GM12878 (cell line): ENCODE data around the gene GALR1. TPM values are rescaled to one million over a fixed set of nuclear protein-coding genes. Genes with fewer than 3 reads are reported as not detected.

Experiments used
- ATAC-seq: fragments of 200-7000 bp; cut with Tn5 transposase; 3 replicates; pipeline ENCODE4 v1.9.1; 2020; ENCODE audit warnings: mild to moderate bottlenecking, moderate library complexity
- BruUV-seq: library from RNA; stranded (reverse); fragments of 400-500 nt; replicated peaks from 2 replicates; lab custom pipeline; 2021; lab: Mats Ljungman, UMichigan
- CTCF ChIA-PET: fragments of 300-600 bp; sonication (Branson Sonifier 250); formaldehyde crosslinking; extraction: SDS; loops from one replicate; lab custom pipeline; 2021; ENCODE audit warnings: inconsistent platforms; lab: Yijun Ruan, JAX
- POLR2A ChIA-PET: fragments of 350-600 bp; formaldehyde crosslinking; extraction: SDS; loops from one replicate; lab custom pipeline; 2021; ENCODE audit warnings: inconsistent platforms; lab: Charles Lee
- RAD21 ChIA-PET: fragments of 300-600 bp; sonication (Branson Sonifier 250); formaldehyde crosslinking; loops from one replicate; lab custom pipeline; 2023; ENCODE audit warnings: antibody characterized with exemption; ENCODE audit not compliant: unreplicated experiment; lab: Charles Lee
- SMC1A ChIA-PET: fragments of 300-600 bp; sonication (Branson Sonifier 250); formaldehyde crosslinking; loops from one replicate; lab custom pipeline; 2023; ENCODE audit not compliant: unreplicated experiment, uncharacterized antibody; lab: Charles Lee
- DNase-seq: peaks from one replicate; pipeline ENCODE4 v3.0.0-alpha.2; 2011; ENCODE audit warnings: low read depth, low spot score
- FAIRE-seq: peaks from 3 replicates; lab custom pipeline; 2011; peaks lifted over from hg19 to GRCh38; lab: Jason Lieb, UNC
- H2AFZ ChIP-seq: 2 replicates; pipeline ENCODE4 v1.6.0; 2011; ENCODE audit warnings: low read depth, low read length, control low read depth; ENCODE audit not compliant: control insufficient read depth
- H3K27ac ChIP-seq: 2 replicates; pipeline ENCODE4 v1.5.1; 2011; ENCODE audit warnings: control low read depth; ENCODE audit not compliant: control insufficient read depth, insufficient read depth
- H3K27me3 ChIP-seq, 2 experiments: replicated peaks in 1 of 2; 2 replicates each; pipeline versions ENCODE4 v1.6.0 to v1.6.1; 2011; ENCODE audit warnings: low read length in 1 of 2; ENCODE audit not compliant: control insufficient read depth in 2 of 2, insufficient read depth in 2 of 2
- H3K36me3 ChIP-seq, 2 experiments: 2 replicates each; pipeline ENCODE4 v1.5.1; 2011; ENCODE audit warnings: low read length in 1 of 2; ENCODE audit not compliant: control insufficient read depth in 2 of 2, insufficient read depth in 2 of 2
- H3K4me1 ChIP-seq: 2 replicates; pipeline ENCODE4 v1.6.1; 2011; ENCODE audit warnings: mild to moderate bottlenecking, low read length, moderate library complexity, mixed read lengths; ENCODE audit not compliant: control insufficient read depth, insufficient read depth
- H3K4me2 ChIP-seq: 2 replicates; pipeline ENCODE4 v1.6.0; 2011; ENCODE audit warnings: control low read depth; ENCODE audit not compliant: control insufficient read depth, insufficient read depth
- H3K4me3 ChIP-seq: fragments of 200-600 bp; sonication (generic); 2 replicates; pipeline ENCODE4 v1.5.1; 2016
- H3K79me2 ChIP-seq: 2 replicates; pipeline ENCODE4 v1.6.0; 2011; ENCODE audit warnings: low read length; ENCODE audit not compliant: control insufficient read depth, insufficient read depth
- H3K9ac ChIP-seq: 2 replicates; pipeline ENCODE4 v1.8.0; 2011; ENCODE audit warnings: low read length, control low read depth, mixed read lengths; ENCODE audit not compliant: control insufficient read depth, insufficient read depth
- H3K9me3 ChIP-seq: replicated peaks from 3 replicates; pipeline ENCODE4 v1.5.1; 2011; ENCODE audit warnings: mild to moderate bottlenecking, low read length; ENCODE audit not compliant: control insufficient read depth, insufficient read depth
- H4K20me1 ChIP-seq: 2 replicates; pipeline ENCODE4 v1.6.0; 2011; ENCODE audit not compliant: control insufficient read depth, insufficient read depth
- ETV6 ChIP-seq, 2 experiments: fragments of 450-650 bp in 1 of 2; IDR thresholded peaks in 1 of 2; conservative IDR thresholded peaks in 1 of 2; 2 replicates each; pipeline ENCODE4 v1.6.1; 2014; ENCODE audit warnings: antibody characterized with exemption in 1 of 2, borderline replicate concordance in 1 of 2, low read depth in 1 of 2, mild to moderate bottlenecking in 1 of 2, moderate library complexity in 1 of 2
- HDAC2 ChIP-seq: fragments of 200-600 bp; sonication (generic); IDR thresholded peaks from 2 replicates; pipeline ENCODE4 v1.6.1; 2017
- NFYA ChIP-seq: IDR thresholded peaks from 2 replicates; pipeline ENCODE4 v1.6.1; 2011; ENCODE audit warnings: low read depth, mild to moderate bottlenecking, low read length, improper control_type of control experiment, borderline replicate concordance
- POLR2AphosphoS5 ChIP-seq: IDR thresholded peaks from 2 replicates; pipeline ENCODE4 v1.6.1; 2011; ENCODE audit warnings: mild to moderate bottlenecking, low read length, inconsistent platforms
- RUNX3 ChIP-seq: IDR thresholded peaks from 2 replicates; pipeline ENCODE4 v1.6.1; 2012; ENCODE audit warnings: low read length, inconsistent platforms
- SMC3 ChIP-seq: IDR thresholded peaks from 2 replicates; pipeline ENCODE4 v1.6.1; 2011; ENCODE audit warnings: low read length, improper control_type of control experiment, borderline replicate concordance
- SUPT20H ChIP-seq: IDR thresholded peaks from 2 replicates; pipeline ENCODE4 v1.6.1; 2011; ENCODE audit warnings: low read depth, mild to moderate bottlenecking, low read length, moderate library complexity, borderline replicate concordance; ENCODE audit not compliant: control insufficient read depth
- SUZ12 ChIP-seq: fragments of 200-600 bp; sonication (generic); IDR thresholded peaks from one replicate; pipeline ENCODE4 v1.6.1; 2018; ENCODE audit warnings: antibody characterized with exemption, mild to moderate bottlenecking; ENCODE audit not compliant: unreplicated experiment
- TAF1 ChIP-seq: IDR thresholded peaks from 2 replicates; pipeline ENCODE4 v1.6.1; 2011; ENCODE audit warnings: mild to moderate bottlenecking, low read depth, low read length, borderline replicate concordance
- TCF3 ChIP-seq: IDR thresholded peaks from 2 replicates; pipeline ENCODE4 v1.6.1; 2012; ENCODE audit warnings: low read depth, mild to moderate bottlenecking, low read length, borderline replicate concordance; ENCODE audit not compliant: insufficient read depth
- WGBS: methylation state at CpG from one replicate; pipeline ENCODE4 v1.1.6; 2016; ENCODE audit warnings: low lambda C conversion rate; ENCODE audit not compliant: insufficient replicate concordance, insufficient coverage; ENCODE audit errors: missing lambda C conversion rate; 5-methylcytosine and 5-hydroxymethylcytosine counted together
- in situ Hi-C: fragments of 300-500 bp; cut with MboI; formaldehyde crosslinking; loops from 9 replicates; pipeline ENCODE4 v1.14.3; 2018; ENCODE audit warnings: mixed read lengths
- intact Hi-C: fragments of 100-400 bp; cut with micrococcal nuclease; formaldehyde crosslinking; loops from one replicate; pipeline ENCODE4 v1.14.2; 2022; ENCODE audit not compliant: unreplicated experiment
- polyA plus RNA-seq, 11 experiments: library from polyadenylated mRNA; depleted of rRNA in 4 of 11; unstranded in 6 of 11; stranded (reverse) in 5 of 11; fragments of >200 nt; fragmentation: Nextera tagmentation in 4 of 11; fragmentation: Illumina TruSeq in 1 of 11; extraction: Ambion mirVana in 4 of 11; extraction: Trizol in 1 of 11; gene quantifications; 1 replicate in 1 of 11; 2 replicates in 10 of 11; pipeline versions ENCODE4 v1.2.1 to v1.2.3, GENCODE V29; 2011 to 2016; ENCODE audit warnings: inconsistent platforms in 2 of 11, missing spikeins in 2 of 11, low read depth in 1 of 11
- total RNA-seq, 4 experiments: library from RNA; depleted of rRNA in 3 of 4; stranded (reverse); fragments of >200 nt in 3 of 4; fragmentation: Illumina TruSeq in 1 of 4; extraction: Trizol in 1 of 4; gene quantifications; 2 replicates each; pipeline versions ENCODE4 v1.2.1 to v1.2.3, GENCODE V29; 2013 to 2021
- TF ChIP-seq, protein P1 (sequence below): fragments of 450-650 bp; IDR thresholded peaks from 2 replicates; pipeline ENCODE4 v1.6.1; 2017; ENCODE audit warnings: borderline replicate concordance
- TF ChIP-seq, protein P2 (sequence below): fragments of 450-650 bp; IDR thresholded peaks from 2 replicates; pipeline ENCODE4 v1.6.1; 2017; ENCODE audit warnings: mild to moderate bottlenecking, moderate library complexity
- TF ChIP-seq, protein P3 (sequence below): fragments of 450-650 bp; IDR thresholded peaks from 2 replicates; pipeline ENCODE4 v1.6.1; 2018; ENCODE audit warnings: borderline replicate concordance, mild to moderate bottlenecking; ENCODE audit not compliant: partially characterized antibody
- TF ChIP-seq, protein P4 (sequence below): IDR thresholded peaks from 2 replicates; pipeline ENCODE4 v1.6.1; 2012; ENCODE audit warnings: low read depth, low read length, improper control_type of control experiment

The GALR1 gene
- total and polyA plus RNA-seq, 10 of the 15 experiments (the other 5 are each of a cell fraction or from before 2014, with no cell fraction given) = not detected

DNA sequence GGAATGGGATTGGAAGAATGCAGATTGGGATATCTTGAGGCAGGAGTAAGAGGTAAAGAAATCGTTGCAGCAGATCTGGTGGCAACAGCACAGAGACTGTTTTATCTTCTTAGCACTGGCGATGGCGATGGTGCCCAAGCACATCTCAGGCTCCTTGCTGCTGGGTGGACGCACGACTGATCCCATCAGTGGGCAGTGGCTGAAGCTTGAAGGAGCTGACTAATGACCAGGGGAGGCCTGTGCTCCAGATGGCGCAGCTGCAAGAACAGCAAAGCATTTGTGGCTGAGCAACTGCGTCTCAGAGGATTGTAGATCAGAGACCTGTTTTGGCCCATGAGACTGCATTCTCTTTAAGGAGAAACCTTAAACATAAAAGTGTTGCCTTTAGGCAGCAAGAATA, 54.6 kb downstream of the GALR1 start:
- no peaks in the 10 kb centered on the region; a peak in 1 of 4 replicates for H3K27me3 ChIP-seq
- no peak for DNase-seq
- ATAC-seq = no peak
- no peak overlapping the region for H3K4me2 ChIP-seq
- no peak overlapping the region for H3K27ac ChIP-seq
- H3K79me2 ChIP-seq = no peaks in the 10 kb centered on the region
- BruUV-seq = no TSS peak
- no peak overlapping the region for H3K4me3 ChIP-seq
- RAD21 ChIA-PET = no interaction called here
- no peaks in the 10 kb centered on the region for H3K9me3 ChIP-seq
- 37% methylated on average over 7 of the region's 7 CpGs for WGBS
- FAIRE-seq = no peak
- CTCF ChIA-PET = no interaction called here
- no peak overlapping the region for H3K9ac ChIP-seq
- POLR2A ChIA-PET = no interaction called here
- SMC1A ChIA-PET = no interaction called here
- H4K20me1 ChIP-seq = no peaks in the 10 kb centered on the region
- no peak overlapping the region for H2AFZ ChIP-seq
- H3K4me1 ChIP-seq = no peaks in the 10 kb centered on the region
- H3K36me3 ChIP-seq = no peaks in the 10 kb centered on the region
- intact Hi-C loops = no loop called here
- in situ Hi-C loops = no loop called here
- TF ChIP-seq HDAC2 (no peak), SMC3 (no peak), ETV6 (conservative IDR thresholded peaks at IDR 0.05 in 1 of 2, IDR thresholded peaks at IDR 0.05 in 1 of 2; ENCODE audit: borderline replicate concordance in 1 of 2, low read depth in 1 of 2) (no peak), SUPT20H (no peak), TAF1 (no peak), POLR2AphosphoS5 (no peak), TCF3 (no peak), NFYA (no peak), SUZ12 (no peak), RUNX3 (no peak)
- TF ChIP-seq, protein P1, sequence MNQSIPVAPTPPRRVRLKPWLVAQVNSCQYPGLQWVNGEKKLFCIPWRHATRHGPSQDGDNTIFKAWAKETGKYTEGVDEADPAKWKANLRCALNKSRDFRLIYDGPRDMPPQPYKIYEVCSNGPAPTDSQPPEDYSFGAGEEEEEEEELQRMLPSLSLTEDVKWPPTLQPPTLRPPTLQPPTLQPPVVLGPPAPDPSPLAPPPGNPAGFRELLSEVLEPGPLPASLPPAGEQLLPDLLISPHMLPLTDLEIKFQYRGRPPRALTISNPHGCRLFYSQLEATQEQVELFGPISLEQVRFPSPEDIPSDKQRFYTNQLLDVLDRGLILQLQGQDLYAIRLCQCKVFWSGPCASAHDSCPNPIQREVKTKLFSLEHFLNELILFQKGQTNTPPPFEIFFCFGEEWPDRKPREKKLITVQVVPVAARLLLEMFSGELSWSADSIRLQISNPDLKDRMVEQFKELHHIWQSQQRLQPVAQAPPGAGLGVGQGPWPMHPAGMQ = no peak
- TF ChIP-seq, protein P2, sequence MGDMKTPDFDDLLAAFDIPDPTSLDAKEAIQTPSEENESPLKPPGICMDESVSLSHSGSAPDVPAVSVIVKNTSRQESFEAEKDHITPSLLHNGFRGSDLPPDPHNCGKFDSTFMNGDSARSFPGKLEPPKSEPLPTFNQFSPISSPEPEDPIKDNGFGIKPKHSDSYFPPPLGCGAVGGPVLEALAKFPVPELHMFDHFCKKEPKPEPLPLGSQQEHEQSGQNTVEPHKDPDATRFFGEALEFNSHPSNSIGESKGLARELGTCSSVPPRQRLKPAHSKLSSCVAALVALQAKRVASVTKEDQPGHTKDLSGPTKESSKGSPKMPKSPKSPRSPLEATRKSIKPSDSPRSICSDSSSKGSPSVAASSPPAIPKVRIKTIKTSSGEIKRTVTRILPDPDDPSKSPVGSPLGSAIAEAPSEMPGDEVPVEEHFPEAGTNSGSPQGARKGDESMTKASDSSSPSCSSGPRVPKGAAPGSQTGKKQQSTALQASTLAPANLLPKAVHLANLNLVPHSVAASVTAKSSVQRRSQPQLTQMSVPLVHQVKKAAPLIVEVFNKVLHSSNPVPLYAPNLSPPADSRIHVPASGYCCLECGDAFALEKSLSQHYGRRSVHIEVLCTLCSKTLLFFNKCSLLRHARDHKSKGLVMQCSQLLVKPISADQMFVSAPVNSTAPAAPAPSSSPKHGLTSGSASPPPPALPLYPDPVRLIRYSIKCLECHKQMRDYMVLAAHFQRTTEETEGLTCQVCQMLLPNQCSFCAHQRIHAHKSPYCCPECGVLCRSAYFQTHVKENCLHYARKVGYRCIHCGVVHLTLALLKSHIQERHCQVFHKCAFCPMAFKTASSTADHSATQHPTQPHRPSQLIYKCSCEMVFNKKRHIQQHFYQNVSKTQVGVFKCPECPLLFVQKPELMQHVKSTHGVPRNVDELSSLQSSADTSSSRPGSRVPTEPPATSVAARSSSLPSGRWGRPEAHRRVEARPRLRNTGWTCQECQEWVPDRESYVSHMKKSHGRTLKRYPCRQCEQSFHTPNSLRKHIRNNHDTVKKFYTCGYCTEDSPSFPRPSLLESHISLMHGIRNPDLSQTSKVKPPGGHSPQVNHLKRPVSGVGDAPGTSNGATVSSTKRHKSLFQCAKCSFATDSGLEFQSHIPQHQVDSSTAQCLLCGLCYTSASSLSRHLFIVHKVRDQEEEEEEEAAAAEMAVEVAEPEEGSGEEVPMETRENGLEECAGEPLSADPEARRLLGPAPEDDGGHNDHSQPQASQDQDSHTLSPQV = no peak
- TF ChIP-seq, protein P3, sequence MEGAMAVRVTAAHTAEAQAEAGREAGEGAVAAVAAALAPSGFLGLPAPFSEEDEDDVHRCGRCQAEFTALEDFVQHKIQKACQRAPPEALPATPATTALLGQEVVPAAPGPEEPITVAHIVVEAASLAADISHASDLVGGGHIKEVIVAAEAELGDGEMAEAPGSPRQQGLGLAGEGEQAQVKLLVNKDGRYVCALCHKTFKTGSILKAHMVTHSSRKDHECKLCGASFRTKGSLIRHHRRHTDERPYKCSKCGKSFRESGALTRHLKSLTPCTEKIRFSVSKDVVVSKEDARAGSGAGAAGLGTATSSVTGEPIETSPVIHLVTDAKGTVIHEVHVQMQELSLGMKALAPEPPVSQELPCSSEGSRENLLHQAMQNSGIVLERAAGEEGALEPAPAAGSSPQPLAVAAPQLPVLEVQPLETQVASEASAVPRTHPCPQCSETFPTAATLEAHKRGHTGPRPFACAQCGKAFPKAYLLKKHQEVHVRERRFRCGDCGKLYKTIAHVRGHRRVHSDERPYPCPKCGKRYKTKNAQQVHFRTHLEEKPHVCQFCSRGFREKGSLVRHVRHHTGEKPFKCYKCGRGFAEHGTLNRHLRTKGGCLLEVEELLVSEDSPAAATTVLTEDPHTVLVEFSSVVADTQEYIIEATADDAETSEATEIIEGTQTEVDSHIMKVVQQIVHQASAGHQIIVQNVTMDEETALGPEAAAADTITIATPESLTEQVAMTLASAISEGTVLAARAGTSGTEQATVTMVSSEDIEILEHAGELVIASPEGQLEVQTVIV = no peak
- TF ChIP-seq, protein P4, sequence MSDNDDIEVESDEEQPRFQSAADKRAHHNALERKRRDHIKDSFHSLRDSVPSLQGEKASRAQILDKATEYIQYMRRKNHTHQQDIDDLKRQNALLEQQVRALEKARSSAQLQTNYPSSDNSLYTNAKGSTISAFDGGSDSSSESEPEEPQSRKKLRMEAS = no peak
